Prostate gland (tissue), 2 donors: ENCODE measurements around the gene TECPR2. TPM values are rescaled to one million over a fixed set of nuclear protein-coding genes. Genes with fewer than 3 reads are reported as not detected.

ENCODE experiments used
- DNase-seq: peaks from one replicate; pipeline ENCODE4 v3.0.0-alpha.2; 2019; ENCODE audit warnings: low spot score
- H3K27ac ChIP-seq, 2 donors: fragments of 200-600 bp; sonication (generic); 2 replicates each; pipeline ENCODE4 v1.5.1; 2017 to 2019
- H3K27me3 ChIP-seq: fragments of 200-600 bp; sonication (generic); replicated peaks from 2 replicates; pipeline ENCODE4 v1.5.1; 2019; ENCODE audit not compliant: insufficient read depth
- H3K36me3 ChIP-seq, 2 donors: fragments of 200-600 bp; sonication (generic); 1 replicate in 1 of 2; 2 replicates in 1 of 2; pipeline versions ENCODE4 v1.5.1 to v1.8.1; 2017 to 2019
- H3K4me1 ChIP-seq: fragments of 200-600 bp; sonication (generic); replicated peaks from 2 replicates; pipeline ENCODE4 v1.5.1; 2019
- H3K4me3 ChIP-seq, 2 donors: fragments of 200-600 bp; sonication (generic); 2 replicates each; pipeline ENCODE4 v1.5.1; 2017 to 2019
- H3K9me3 ChIP-seq: fragments of 200-600 bp; sonication (generic); 2 replicates; pipeline ENCODE4 v1.5.1; 2017
- CTCF ChIP-seq, 4 experiments: fragments of 200-600 bp in 2 of 4; fragments of 450-650 bp in 2 of 4; sonication (generic) in 2 of 4; IDR thresholded peaks; 1 replicate in 3 of 4; 2 replicates in 1 of 4; pipeline ENCODE4 v1.5.1; 2016 to 2019; ENCODE audit warnings: antibody characterized with exemption in 4 of 4, mild to moderate bottlenecking in 2 of 4, moderate library complexity in 2 of 4
- POLR2A ChIP-seq: fragments of 450-650 bp; IDR thresholded peaks from one replicate; pipeline ENCODE4 v1.6.1; 2016; ENCODE audit warnings: antibody characterized with exemption, mild to moderate bottlenecking
- POLR2AphosphoS5 ChIP-seq: sonication (generic); formaldehyde crosslinking; IDR thresholded peaks from one replicate; pipeline ENCODE4 v1.6.1; 2017; ENCODE audit warnings: antibody characterized with exemption
- WGBS: methylation state at CpG from one replicate; pipeline ENCODE4 v1.1.5; 2018; 5-methylcytosine and 5-hydroxymethylcytosine counted together
- intact Hi-C: fragments of 100-400 bp; cut with DNase I; formaldehyde crosslinking; loops from one replicate; pipeline ENCODE4 v1.14.2; 2022
- total RNA-seq, 2 donors: library from RNA; depleted of rRNA; stranded (reverse); fragments of >200 nt; gene quantifications; one replicate each; pipeline ENCODE4 v1.1.0, GENCODE V29; 2016

Gene TECPR2
- total RNA-seq, 2 donors from 2014 or later, result 12.9 to 45.0 TPM

- no peaks in the 10 kb centered on the region for H3K27me3 ChIP-seq
- no peak overlapping the region for H3K4me3 ChIP-seq
- no peaks in the 10 kb centered on the region for H3K36me3 ChIP-seq
- no peak for TF ChIP-seq POLR2AphosphoS5
- no peak for TF ChIP-seq CTCF (IDR thresholded peaks at IDR 0.05)
- TF ChIP-seq POLR2A, result no peak
- no peak for DNase-seq
- no peaks in the 10 kb centered on the region for H3K4me1 ChIP-seq
- H3K27ac ChIP-seq, result no peak overlapping the region
- intact Hi-C loops, result no loop called here
- no peaks in the 10 kb centered on the region for H3K9me3 ChIP-seq
- WGBS, result 78% methylated on average over 11 of the region's 11 CpGs
Measured at GRCh38 chr14:102370305-102370809, 7.6 kb downstream of the TECPR2 start.

- Histone ChIP-seq H3K4me3 (no peak overlapping the region), H3K27ac (no peak overlapping the region), H3K9me3 (no peaks in the 10 kb centered on the region), H3K36me3 (no peaks in the 10 kb centered on the region), H3K4me1 (no peaks in the 10 kb centered on the region), H3K27me3 (no peaks in the 10 kb centered on the region)
- intact Hi-C loops, result no loop called here
- 83% methylated on average over 4 of the region's 4 CpGs for WGBS
- no peak for TF ChIP-seq POLR2AphosphoS5
- no peak for DNase-seq
Measured at GRCh38 chr14:102371361-102371760, 8.6 kb downstream of the TECPR2 start.

- Histone ChIP-seq H3K4me3 (no peak overlapping the region), H3K9me3 (no peaks in the 10 kb centered on the region), H3K27ac (no peak overlapping the region), H3K27me3 (no peaks in the 10 kb centered on the region), H3K4me1 (no peaks in the 10 kb centered on the region), H3K36me3 (no peaks in the 10 kb centered on the region)
- intact Hi-C loops, result no loop called here
- no peak for DNase-seq
- 85% methylated on average over 3 of the region's 3 CpGs for WGBS
- TF ChIP-seq CTCF (IDR thresholded peaks at IDR 0.05) (no peak), POLR2A (no peak), POLR2AphosphoS5 (no peak)
Measured at GRCh38 chr14:102373110-102373509, 10.4 kb downstream of the TECPR2 start.

GRCh38 chr14:102374264-102374663 is 11.5 kb downstream of the TECPR2 start:
- no peaks in the 10 kb centered on the region for H3K4me1 ChIP-seq
- no peak for DNase-seq
- no peak for TF ChIP-seq CTCF (IDR thresholded peaks at IDR 0.05)
- TF ChIP-seq POLR2AphosphoS5, result no peak
- no peak for TF ChIP-seq POLR2A
- H3K9me3 ChIP-seq, result no peaks in the 10 kb centered on the region
- H3K36me3 ChIP-seq, result no peaks in the 10 kb centered on the region
- no peak overlapping the region for H3K27ac ChIP-seq
- H3K27me3 ChIP-seq, result no peaks in the 10 kb centered on the region
- no peak overlapping the region for H3K4me3 ChIP-seq
- intact Hi-C loops, result no loop called here
- 83% methylated on average over 2 of the region's 2 CpGs for WGBS

- no peak overlapping the region for H3K4me3 ChIP-seq
- WGBS, result 94% methylated on average over 5 of the region's 5 CpGs
- no peaks in the 10 kb centered on the region for H3K36me3 ChIP-seq
- no peaks in the 10 kb centered on the region for H3K4me1 ChIP-seq
- H3K27me3 ChIP-seq, result no peaks in the 10 kb centered on the region
- TF ChIP-seq POLR2A (no peak), POLR2AphosphoS5 (no peak), CTCF (IDR thresholded peaks at IDR 0.05) (no peak)
- intact Hi-C loops, result no loop called here
- H3K27ac ChIP-seq, result no peak overlapping the region
- no peaks in the 10 kb centered on the region for H3K9me3 ChIP-seq
- no peak for DNase-seq
Measured at GRCh38 chr14:102375119-102375518, 12.4 kb downstream of the TECPR2 start.
